ENCODE results near the gene CFAP221.

GRCh38 chr2:119616421-119616820 is 72.2 kb downstream of the CFAP221 start:
- TF ChIP-seq, protein P1, sequence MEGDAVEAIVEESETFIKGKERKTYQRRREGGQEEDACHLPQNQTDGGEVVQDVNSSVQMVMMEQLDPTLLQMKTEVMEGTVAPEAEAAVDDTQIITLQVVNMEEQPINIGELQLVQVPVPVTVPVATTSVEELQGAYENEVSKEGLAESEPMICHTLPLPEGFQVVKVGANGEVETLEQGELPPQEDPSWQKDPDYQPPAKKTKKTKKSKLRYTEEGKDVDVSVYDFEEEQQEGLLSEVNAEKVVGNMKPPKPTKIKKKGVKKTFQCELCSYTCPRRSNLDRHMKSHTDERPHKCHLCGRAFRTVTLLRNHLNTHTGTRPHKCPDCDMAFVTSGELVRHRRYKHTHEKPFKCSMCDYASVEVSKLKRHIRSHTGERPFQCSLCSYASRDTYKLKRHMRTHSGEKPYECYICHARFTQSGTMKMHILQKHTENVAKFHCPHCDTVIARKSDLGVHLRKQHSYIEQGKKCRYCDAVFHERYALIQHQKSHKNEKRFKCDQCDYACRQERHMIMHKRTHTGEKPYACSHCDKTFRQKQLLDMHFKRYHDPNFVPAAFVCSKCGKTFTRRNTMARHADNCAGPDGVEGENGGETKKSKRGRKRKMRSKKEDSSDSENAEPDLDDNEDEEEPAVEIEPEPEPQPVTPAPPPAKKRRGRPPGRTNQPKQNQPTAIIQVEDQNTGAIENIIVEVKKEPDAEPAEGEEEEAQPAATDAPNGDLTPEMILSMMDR (conservative IDR thresholded peaks at IDR 0.05; ENCODE audit: low read length), result no peak
- no peak for TF ChIP-seq EZH2phosphoT487 (IDR thresholded peaks at IDR 0.05; ENCODE audit: borderline replicate concordance)
